ENCODE data around the gene NINJ1.

- TF ChIP-seq, protein P1, sequence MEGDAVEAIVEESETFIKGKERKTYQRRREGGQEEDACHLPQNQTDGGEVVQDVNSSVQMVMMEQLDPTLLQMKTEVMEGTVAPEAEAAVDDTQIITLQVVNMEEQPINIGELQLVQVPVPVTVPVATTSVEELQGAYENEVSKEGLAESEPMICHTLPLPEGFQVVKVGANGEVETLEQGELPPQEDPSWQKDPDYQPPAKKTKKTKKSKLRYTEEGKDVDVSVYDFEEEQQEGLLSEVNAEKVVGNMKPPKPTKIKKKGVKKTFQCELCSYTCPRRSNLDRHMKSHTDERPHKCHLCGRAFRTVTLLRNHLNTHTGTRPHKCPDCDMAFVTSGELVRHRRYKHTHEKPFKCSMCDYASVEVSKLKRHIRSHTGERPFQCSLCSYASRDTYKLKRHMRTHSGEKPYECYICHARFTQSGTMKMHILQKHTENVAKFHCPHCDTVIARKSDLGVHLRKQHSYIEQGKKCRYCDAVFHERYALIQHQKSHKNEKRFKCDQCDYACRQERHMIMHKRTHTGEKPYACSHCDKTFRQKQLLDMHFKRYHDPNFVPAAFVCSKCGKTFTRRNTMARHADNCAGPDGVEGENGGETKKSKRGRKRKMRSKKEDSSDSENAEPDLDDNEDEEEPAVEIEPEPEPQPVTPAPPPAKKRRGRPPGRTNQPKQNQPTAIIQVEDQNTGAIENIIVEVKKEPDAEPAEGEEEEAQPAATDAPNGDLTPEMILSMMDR (IDR thresholded peaks at IDR 0.05), result no peak
- TF ChIP-seq POLR2A (IDR thresholded peaks at IDR 0.05), result no peak
Observed at GRCh38 chr9:93182572-93182971, 48.5 kb upstream of the NINJ1 start.
